ENCODE data around the gene WTAP.
A peak's percentile ranks its signal among the peaks of the same experiment; 100 is the strongest.

WTAP gene

GRCh38 chr6:159797554-159797953, 70.2 kb downstream of the WTAP start:
- H3K4me3 Mint-ChIP-seq: no peak overlapping the region
- no peak for DNase-seq
- H3K9me3 Mint-ChIP-seq: no peaks in the 10 kb centered on the region
- TF ChIP-seq CTCF (IDR thresholded peaks at IDR 0.05): no peak
- H3K4me1 Mint-ChIP-seq: peaks cover 14% of the 10 kb centered on the region
- H3K27ac Mint-ChIP-seq: peak overlapping the region; percentile 19
- peaks cover 3% of the 10 kb centered on the region for H3K27me3 Mint-ChIP-seq (ENCODE audit: low read depth, poor library complexity)
- H3K36me3 Mint-ChIP-seq (ENCODE audit: low read depth): peaks cover 47% of the 10 kb centered on the region

DNA sequence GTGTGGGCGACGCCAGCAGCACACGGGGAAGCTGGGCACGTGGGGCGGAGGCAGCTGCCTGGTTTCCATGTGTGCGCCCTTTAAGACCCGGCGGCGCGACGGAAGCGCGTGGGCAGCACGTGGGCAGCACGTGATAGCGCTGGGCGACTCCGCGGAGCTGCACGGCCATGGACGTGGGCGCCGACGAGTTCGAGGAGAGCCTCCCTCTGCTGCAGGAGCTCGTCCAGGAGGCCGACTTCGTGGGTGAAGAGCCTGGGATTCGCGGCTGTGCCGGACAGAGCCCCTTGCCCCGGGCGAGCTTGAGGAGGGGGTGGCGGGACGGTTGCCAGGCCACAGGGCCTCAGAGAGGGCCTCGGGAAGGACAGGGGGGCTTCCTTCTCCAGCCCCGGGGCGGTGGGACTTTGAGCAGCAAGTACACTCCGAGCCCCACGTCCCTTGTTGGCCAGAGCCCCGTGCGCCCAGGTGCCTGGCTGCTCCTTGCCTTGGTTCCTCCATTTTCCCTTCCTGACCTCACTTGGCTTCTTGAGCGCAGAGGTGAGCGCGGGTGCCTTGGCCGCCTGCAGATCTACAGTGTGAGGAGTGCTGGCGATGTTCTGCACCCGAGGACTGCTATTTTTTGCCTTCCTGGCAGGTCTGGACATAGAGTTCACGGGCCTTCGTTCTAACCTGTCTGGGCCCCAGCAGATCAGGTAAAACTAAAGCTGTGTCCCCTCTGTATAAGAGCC, 73.0 kb downstream of the WTAP start, which contains the start of gene PNLDC1:
PNLDC1 (plus strand) TSS at position 136 of the 725 bp plus-strand sequence; CDS start at position 168, 32 bp downstream.
- Mint-ChIP-seq H3K27me3 (ENCODE audit: low read depth, poor library complexity) (peaks cover 3% of the 10 kb centered on the region), H3K4me3 (no peak within 1 kb of the TSS), H3K36me3 (ENCODE audit: low read depth) (peaks cover 24% of the 10 kb centered on the region), H3K9me3 (no peaks in the 10 kb centered on the region), H3K27ac (peak within 1 kb of the TSS; percentile 65), H3K4me1 (no peaks in the 10 kb centered on the region)
- TF ChIP-seq CTCF (IDR thresholded peaks at IDR 0.05): no peak
- DNase-seq: no peak

DNA sequence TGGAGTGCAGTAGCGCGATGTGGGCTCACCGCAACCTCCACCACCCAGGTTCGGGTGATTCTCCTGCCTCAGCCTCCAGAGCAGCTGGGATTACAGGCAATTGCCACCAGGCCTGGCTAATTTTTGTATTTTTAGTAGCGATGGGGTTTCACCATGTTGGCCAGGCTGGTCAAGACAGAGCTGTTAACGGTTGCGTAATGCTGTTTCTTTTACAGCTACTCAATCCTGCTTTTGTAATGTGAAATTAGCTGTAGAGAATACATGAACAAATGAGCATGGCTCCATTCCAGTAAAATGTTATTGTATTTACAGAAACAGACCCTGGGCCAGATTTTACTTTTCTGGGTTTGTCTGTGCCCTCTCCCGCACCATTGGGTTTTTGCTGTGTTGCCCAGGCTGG, 74.6 kb downstream of the WTAP start:
- DNase-seq: no peak
- peaks cover 21% of the 10 kb centered on the region for H3K36me3 Mint-ChIP-seq (ENCODE audit: low read depth)
- H3K4me3 Mint-ChIP-seq: no peak overlapping the region
- H3K27ac Mint-ChIP-seq: no peak overlapping the region
- no peaks in the 10 kb centered on the region for H3K4me1 Mint-ChIP-seq
- no peaks in the 10 kb centered on the region for H3K9me3 Mint-ChIP-seq
- TF ChIP-seq CTCF (IDR thresholded peaks at IDR 0.05): no peak
- peaks cover 3% of the 10 kb centered on the region for H3K27me3 Mint-ChIP-seq (ENCODE audit: low read depth, poor library complexity)

- H3K9me3 Mint-ChIP-seq: no peaks in the 10 kb centered on the region
- H3K36me3 Mint-ChIP-seq (ENCODE audit: low read depth): no peaks in the 10 kb centered on the region
- no peak for DNase-seq
- peaks cover 3% of the 10 kb centered on the region for H3K27me3 Mint-ChIP-seq (ENCODE audit: low read depth, poor library complexity)
- no peak overlapping the region for H3K27ac Mint-ChIP-seq
- no peak for TF ChIP-seq CTCF (IDR thresholded peaks at IDR 0.05)
- no peak overlapping the region for H3K4me3 Mint-ChIP-seq
- peaks cover 2% of the 10 kb centered on the region for H3K4me1 Mint-ChIP-seq
Measured at GRCh38 chr6:159804504-159804903, 77.2 kb downstream of the WTAP start.

DNA sequence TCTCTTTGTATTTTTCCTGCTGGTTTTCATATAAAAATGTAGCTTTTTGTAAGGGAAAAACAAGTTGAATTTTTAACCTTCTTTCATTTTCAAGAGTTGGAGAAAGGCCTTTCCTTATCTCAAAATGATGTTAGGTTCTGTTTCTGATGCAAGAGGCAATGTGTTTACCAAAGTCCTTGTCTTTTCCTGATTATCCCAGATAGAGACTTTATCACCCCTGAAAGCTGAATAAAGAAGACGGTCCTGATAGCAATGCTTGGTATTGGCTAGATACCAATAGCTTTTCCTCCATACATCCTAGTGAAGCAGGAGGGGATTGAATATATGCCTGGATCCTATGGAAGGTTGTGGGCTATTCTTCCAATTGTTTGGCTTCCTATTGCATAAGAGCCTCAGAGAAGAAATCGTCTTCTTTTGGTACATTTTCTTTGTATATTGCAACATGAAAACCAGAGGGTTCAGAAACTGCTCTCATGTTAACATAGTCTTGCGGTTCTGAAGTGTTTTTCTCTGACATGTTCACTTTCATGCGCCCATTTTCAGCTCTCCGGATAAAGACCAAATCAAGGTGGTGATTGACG, 78.2 kb downstream of the WTAP start:
- Mint-ChIP-seq H3K27ac (no peak overlapping the region), H3K27me3 (ENCODE audit: low read depth, poor library complexity) (peaks cover 3% of the 10 kb centered on the region)
- no peak for TF ChIP-seq CTCF (IDR thresholded peaks at IDR 0.05)

More for the DNA sequence above, 78.2 kb downstream of the WTAP start:
- H3K4me1 Mint-ChIP-seq: peaks cover 6% of the 10 kb centered on the region
- no peak overlapping the region for H3K4me3 Mint-ChIP-seq
- H3K36me3 Mint-ChIP-seq (ENCODE audit: low read depth): no peaks in the 10 kb centered on the region
- DNase-seq: no peak
- H3K9me3 Mint-ChIP-seq: no peaks in the 10 kb centered on the region

Measured in nephron progenitor cell (in vitro differentiated cells).